ENCODE results near the gene DMD. TPM values are rescaled to one million over a fixed set of nuclear protein-coding genes. Genes with fewer than 3 reads are reported as not detected.

DMD gene
- polyA plus RNA-seq, 3 donors, result 0.23 TPM; not detected in 2

DNA sequence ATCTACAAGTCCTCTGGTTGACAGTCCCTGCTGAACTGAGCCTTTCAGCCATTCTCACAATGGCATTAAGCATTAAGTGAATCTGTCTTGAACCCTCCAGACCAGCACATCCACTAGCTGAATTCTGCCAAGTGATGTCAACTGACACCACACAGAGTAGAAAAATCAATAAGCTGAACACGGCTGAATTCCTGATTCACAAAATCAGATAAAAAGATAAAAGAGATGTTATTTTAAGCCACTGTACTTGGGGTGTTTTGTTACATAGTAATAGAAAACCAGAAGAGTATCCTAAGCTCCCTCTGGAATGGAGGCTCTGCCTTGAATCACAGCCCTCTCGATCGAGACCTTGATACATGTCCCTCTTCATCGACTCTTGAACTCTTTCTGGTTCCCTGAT, 336.5 kb downstream of the DMD start:
- WGBS (ENCODE audit: insufficient coverage), result 100% methylated on average over 1 of the region's 4 CpGs
- no peak overlapping the region for H2AFZ ChIP-seq (ENCODE audit: insufficient read depth, low read depth, low read length, poor library complexity, severe bottlenecking)
- no peak overlapping the region for H3K9ac ChIP-seq (ENCODE audit: insufficient read depth, low read length, poor library complexity, severe bottlenecking)
- H3K27ac ChIP-seq (ENCODE audit: low read depth in 1 of 2, low read length in 2 of 2), result no peak overlapping the region
- no peaks in the 10 kb centered on the region for H3K79me2 ChIP-seq (ENCODE audit: insufficient read depth, low read length)
- no peaks in the 10 kb centered on the region for H3K36me3 ChIP-seq (replicated peaks in 1 of 2; ENCODE audit: control insufficient read depth in 1 of 2, insufficient read depth in 2 of 2, low read length in 2 of 2)
- Mint-ChIP-seq H3K36me3 (no peaks in the 10 kb centered on the region), H3K4me3 (no peak overlapping the region), H3K27me3 (ENCODE audit: low read depth in 3 of 3) (no peaks in the 10 kb centered on the region), H3K27ac (no peak overlapping the region), H3K4me1 (no peaks in the 10 kb centered on the region), H3K9me3 (peaks cover 1 to 10% (median 3%) of the 10 kb centered on the region in 7 donors)
- H3K9me3 ChIP-seq (replicated peaks in 1 of 2; ENCODE audit: control insufficient read depth in 1 of 2, insufficient read depth in 1 of 2, low read length in 2 of 2), result no peaks in the 10 kb centered on the region
- intact Hi-C loops (cut with micrococcal nuclease), result no loop called here
- H3K4me2 ChIP-seq (replicated peaks; ENCODE audit: extremely low read depth, low read length, poor library complexity, severe bottlenecking), result no peak overlapping the region
- H3K27me3 ChIP-seq (ENCODE audit: control insufficient read depth in 2 of 2, insufficient read depth in 2 of 2, low read length in 2 of 2), result no peaks in the 10 kb centered on the region
- TF ChIP-seq, protein P1, sequence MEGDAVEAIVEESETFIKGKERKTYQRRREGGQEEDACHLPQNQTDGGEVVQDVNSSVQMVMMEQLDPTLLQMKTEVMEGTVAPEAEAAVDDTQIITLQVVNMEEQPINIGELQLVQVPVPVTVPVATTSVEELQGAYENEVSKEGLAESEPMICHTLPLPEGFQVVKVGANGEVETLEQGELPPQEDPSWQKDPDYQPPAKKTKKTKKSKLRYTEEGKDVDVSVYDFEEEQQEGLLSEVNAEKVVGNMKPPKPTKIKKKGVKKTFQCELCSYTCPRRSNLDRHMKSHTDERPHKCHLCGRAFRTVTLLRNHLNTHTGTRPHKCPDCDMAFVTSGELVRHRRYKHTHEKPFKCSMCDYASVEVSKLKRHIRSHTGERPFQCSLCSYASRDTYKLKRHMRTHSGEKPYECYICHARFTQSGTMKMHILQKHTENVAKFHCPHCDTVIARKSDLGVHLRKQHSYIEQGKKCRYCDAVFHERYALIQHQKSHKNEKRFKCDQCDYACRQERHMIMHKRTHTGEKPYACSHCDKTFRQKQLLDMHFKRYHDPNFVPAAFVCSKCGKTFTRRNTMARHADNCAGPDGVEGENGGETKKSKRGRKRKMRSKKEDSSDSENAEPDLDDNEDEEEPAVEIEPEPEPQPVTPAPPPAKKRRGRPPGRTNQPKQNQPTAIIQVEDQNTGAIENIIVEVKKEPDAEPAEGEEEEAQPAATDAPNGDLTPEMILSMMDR (IDR thresholded peaks at IDR 0.05), result no peak
- H3K4me3 ChIP-seq (replicated peaks in 1 of 3; ENCODE audit: low read depth in 2 of 3, low read length in 3 of 3), result no peak overlapping the region
- H4K20me1 ChIP-seq (ENCODE audit: insufficient read depth, low read length), result no peaks in the 10 kb centered on the region
- no peak for DNase-seq
- no peaks in the 10 kb centered on the region for H3K4me1 ChIP-seq (ENCODE audit: control insufficient read depth in 1 of 2, insufficient read depth in 2 of 2, low read length in 2 of 2)

DNA sequence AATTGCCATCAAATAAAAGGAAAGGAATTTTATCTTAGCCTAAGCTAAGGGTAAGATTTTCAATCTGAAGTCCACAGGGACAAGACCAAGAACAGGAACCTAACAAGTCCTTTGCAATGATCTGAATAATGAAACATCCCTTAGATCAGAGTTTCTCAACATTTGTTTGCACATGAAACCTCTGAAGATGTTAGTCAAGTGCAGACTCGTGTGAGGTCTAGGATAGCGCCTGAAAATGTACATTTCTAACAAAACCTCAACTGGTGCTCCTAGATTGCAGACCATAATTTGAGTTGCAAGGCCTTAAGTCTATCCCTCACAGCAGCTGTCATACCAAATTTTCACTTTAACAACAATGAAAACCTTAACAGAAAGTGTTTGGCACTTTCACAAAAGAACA, 337.6 kb downstream of the DMD start:
- H3K4me3 ChIP-seq (replicated peaks in 1 of 3; ENCODE audit: low read depth in 2 of 3, low read length in 3 of 3), result no peak overlapping the region
- TF ChIP-seq, protein P1 (IDR thresholded peaks at IDR 0.05), result no peak
- no peaks in the 10 kb centered on the region for H3K79me2 ChIP-seq (ENCODE audit: insufficient read depth, low read length)
- Mint-ChIP-seq H3K27ac (no peak overlapping the region), H3K9me3 (peaks cover 0 to 10% (median 3%) of the 10 kb centered on the region in 7 donors), H3K36me3 (no peaks in the 10 kb centered on the region), H3K27me3 (ENCODE audit: low read depth in 3 of 3) (peaks cover 0 to 3% (median 0%) of the 10 kb centered on the region in 3 donors), H3K4me1 (no peaks in the 10 kb centered on the region), H3K4me3 (no peak overlapping the region)
- H2AFZ ChIP-seq (ENCODE audit: insufficient read depth, low read depth, low read length, poor library complexity, severe bottlenecking), result no peak overlapping the region
- H3K9me3 ChIP-seq (replicated peaks in 1 of 2; ENCODE audit: control insufficient read depth in 1 of 2, insufficient read depth in 1 of 2, low read length in 2 of 2), result no peaks in the 10 kb centered on the region
- H3K36me3 ChIP-seq (replicated peaks in 1 of 2; ENCODE audit: control insufficient read depth in 1 of 2, insufficient read depth in 2 of 2, low read length in 2 of 2), result no peaks in the 10 kb centered on the region
- no peaks in the 10 kb centered on the region for H3K4me1 ChIP-seq (ENCODE audit: control insufficient read depth in 1 of 2, insufficient read depth in 2 of 2, low read length in 2 of 2)
- no peak overlapping the region for H3K27ac ChIP-seq (ENCODE audit: low read depth in 1 of 2, low read length in 2 of 2)
- no peaks in the 10 kb centered on the region for H4K20me1 ChIP-seq (ENCODE audit: insufficient read depth, low read length)
- H3K4me2 ChIP-seq (replicated peaks; ENCODE audit: extremely low read depth, low read length, poor library complexity, severe bottlenecking), result no peak overlapping the region
- H3K9ac ChIP-seq (ENCODE audit: insufficient read depth, low read length, poor library complexity, severe bottlenecking), result no peak overlapping the region
- intact Hi-C loops (cut with micrococcal nuclease), result no loop called here
- no peak for DNase-seq
- WGBS (ENCODE audit: insufficient coverage), result 100% methylated on average over 1 of the region's 2 CpGs
- H3K27me3 ChIP-seq (ENCODE audit: control insufficient read depth in 2 of 2, insufficient read depth in 2 of 2, low read length in 2 of 2), result no peaks in the 10 kb centered on the region

Measured in CD14-positive monocyte (primary cell).